IMR-90 (cell line): ENCODE results near the gene CIAO2B. TPM values are rescaled to one million over a fixed set of nuclear protein-coding genes. Genes with fewer than 3 reads are reported as not detected.
A peak's percentile ranks its signal among the peaks of the same experiment; 100 is the strongest.

Experiments used
- ATAC-seq: fragments of 200-7000 bp; cut with Tn5 transposase; 2 replicates; pipeline ENCODE4 v1.9.1; 2020; ENCODE audit warnings: low read depth, mild to moderate bottlenecking, moderate library complexity
- BruUV-seq: library from RNA; stranded (reverse); fragments of 400-500 nt; replicated peaks from 2 replicates; lab custom pipeline; 2021; lab: Mats Ljungman, UMichigan
- CTCF ChIA-PET: fragments of 300-600 bp; formaldehyde crosslinking; extraction: SDS; loops from one replicate; lab custom pipeline; 2021; ENCODE audit warnings: antibody characterized with exemption; lab: Yijun Ruan, JAX
- POLR2A ChIA-PET: fragments of 300-600 bp; sonication (Branson Sonifier 250); formaldehyde crosslinking; loops from one replicate; lab custom pipeline; 2022; ENCODE audit warnings: antibody characterized with exemption; ENCODE audit not compliant: unreplicated experiment; lab: Charles Lee
- DNase-seq: peaks from one replicate; pipeline ENCODE4 v3.0.0; 2013
- H2AFZ ChIP-seq: replicated peaks from 2 replicates; pipeline ENCODE3; 2013; ENCODE audit warnings: low read length, mild to moderate bottlenecking; ENCODE audit not compliant: poor library complexity
- H2AK5ac ChIP-seq: 2 replicates; pipeline ENCODE4 v1.6.1; 2013; ENCODE audit warnings: low read depth, low read length, inconsistent platforms
- H2AK9ac ChIP-seq: replicated peaks from 2 replicates; pipeline ENCODE3; 2013; ENCODE audit warnings: mild to moderate bottlenecking, low read depth, low read length, moderate library complexity; ENCODE audit not compliant: poor library complexity
- H2BK120ac ChIP-seq: 2 replicates; pipeline ENCODE4 v1.6.1; 2013; ENCODE audit warnings: low read depth, low read length, inconsistent platforms
- H2BK15ac ChIP-seq: 3 replicates; pipeline ENCODE4 v1.6.1; 2013; ENCODE audit warnings: low read depth, low read length, inconsistent platforms
- H2BK20ac ChIP-seq: 2 replicates; pipeline ENCODE4 v1.6.1; 2013; ENCODE audit warnings: low read depth, mild to moderate bottlenecking, inconsistent platforms, low read length, moderate library complexity
- H2BK5ac ChIP-seq: 2 replicates; pipeline ENCODE4 v1.6.1; 2013; ENCODE audit warnings: mild to moderate bottlenecking, low read depth, low read length, inconsistent platforms; ENCODE audit not compliant: poor library complexity, severe bottlenecking
- H3K14ac ChIP-seq: replicated peaks from 2 replicates; pipeline ENCODE4 v1.6.1; 2013; ENCODE audit warnings: low read depth, low read length, inconsistent platforms
- H3K18ac ChIP-seq: 2 replicates; pipeline ENCODE4 v1.6.1; 2013; ENCODE audit warnings: low read depth, low read length, control low read depth
- H3K23ac ChIP-seq: 2 replicates; pipeline ENCODE4 v1.6.1; 2013; ENCODE audit warnings: low read depth, low read length, inconsistent platforms
- H3K27ac ChIP-seq: 2 replicates; pipeline ENCODE4 v1.5.1; 2013; ENCODE audit warnings: mild to moderate bottlenecking, control low read depth, low read length; ENCODE audit not compliant: insufficient read depth
- H3K27me3 ChIP-seq: 2 replicates; pipeline ENCODE4 v1.6.1; 2013; ENCODE audit warnings: low read length; ENCODE audit not compliant: control insufficient read depth, insufficient read depth
- H3K36me3 ChIP-seq: 2 replicates; pipeline ENCODE4 v1.6.1; 2013; ENCODE audit warnings: low read length, mixed read lengths; ENCODE audit not compliant: control insufficient read depth, insufficient read depth
- H3K4ac ChIP-seq: 2 replicates; pipeline ENCODE4 v1.6.1; 2013; ENCODE audit warnings: low read depth, low read length, inconsistent platforms
- H3K4me1 ChIP-seq: 2 replicates; pipeline ENCODE4 v1.6.1; 2013; ENCODE audit warnings: low read length, mixed read lengths; ENCODE audit not compliant: control insufficient read depth, insufficient read depth
- H3K4me2 ChIP-seq: 2 replicates; pipeline ENCODE4 v1.6.1; 2013; ENCODE audit warnings: low read depth, mild to moderate bottlenecking, control low read depth, low read length, moderate library complexity
- H3K4me3 ChIP-seq: 2 replicates; pipeline ENCODE4 v1.5.1; 2013; ENCODE audit warnings: low read depth, mild to moderate bottlenecking, control low read depth, low read length, moderate library complexity; ENCODE audit not compliant: insufficient read depth
- H3K56ac ChIP-seq: 2 replicates; pipeline ENCODE4 v1.6.1; 2013; ENCODE audit warnings: low read length, inconsistent platforms; ENCODE audit not compliant: insufficient read depth; ENCODE audit errors: extremely low read depth
- H3K79me1 ChIP-seq, 2 experiments: 2 replicates each; pipeline ENCODE4 v1.6.1; 2013; ENCODE audit warnings: low read length in 2 of 2, inconsistent platforms in 1 of 2, low read depth in 1 of 2
- H3K9ac ChIP-seq: 2 replicates; pipeline ENCODE4 v1.6.1; 2013; ENCODE audit warnings: low read depth, low read length, control low read depth
- H3K9me1 ChIP-seq: 2 replicates; pipeline ENCODE4 v1.6.1; 2013; ENCODE audit warnings: low read length, inconsistent platforms; ENCODE audit not compliant: insufficient read depth
- H3K9me3 ChIP-seq: 2 replicates; pipeline ENCODE4 v1.6.1; 2013; ENCODE audit warnings: low read length; ENCODE audit not compliant: control insufficient read depth, insufficient read depth
- H4K20me1 ChIP-seq: 2 replicates; pipeline ENCODE4 v1.6.1; 2013; ENCODE audit warnings: low read length, inconsistent platforms; ENCODE audit not compliant: insufficient read depth
- H4K5ac ChIP-seq: 2 replicates; pipeline ENCODE4 v1.6.1; 2013; ENCODE audit warnings: mild to moderate bottlenecking, low read depth, low read length, control low read depth
- H4K8ac ChIP-seq, 2 experiments: 2 replicates each; pipeline ENCODE4 v1.6.1; 2013; ENCODE audit warnings: low read depth in 2 of 2, low read length in 2 of 2, control low read depth in 1 of 2, inconsistent platforms in 1 of 2
- H4K91ac ChIP-seq: 2 replicates; pipeline ENCODE4 v1.6.1; 2013; ENCODE audit warnings: low read depth, low read length, inconsistent platforms; ENCODE audit not compliant: insufficient read depth
- USF2 ChIP-seq: fragments of 150-350 bp; IDR thresholded peaks from 2 replicates; pipeline ENCODE4 v1.6.1; 2017; ENCODE audit warnings: mild to moderate bottlenecking, antibody characterized with exemption, low read length, low read depth
- WGBS, 2 experiments: methylation state at CpG; one replicate each; pipeline versions ENCODE4 v1.1.5 to v1.1.7; 2013; ENCODE audit warnings: missing lambda C conversion rate in 2 of 2; ENCODE audit not compliant: insufficient read length in 1 of 2; ENCODE audit errors: extremely low coverage in 2 of 2; 5-methylcytosine and 5-hydroxymethylcytosine counted together
- dilution Hi-C: fragments of 300-500 bp; cut with HindIII; formaldehyde crosslinking; loops from one replicate; pipeline ENCODE4 v1.14.3; 2018; ENCODE audit warnings: low sequenced_read_pairs; ENCODE audit not compliant: unreplicated experiment
- in situ Hi-C: fragments of 300-500 bp; cut with MboI; formaldehyde crosslinking; loops from 3 replicates; pipeline ENCODE4 v1.14.3; 2019; ENCODE audit warnings: low sequenced_read_pairs, inconsistent platforms, mixed read lengths
- intact Hi-C: fragments of 100-400 bp; cut with micrococcal nuclease; formaldehyde crosslinking; loops from 2 replicates; pipeline ENCODE4 v1.10.0; 2022
- polyA plus RNA-seq, 3 experiments: library from polyadenylated mRNA; depleted of rRNA; stranded (reverse); fragments of >200 nt; gene quantifications; 2 replicates each; pipeline ENCODE4 v1.2.3, GENCODE V29; 2012; ENCODE audit warnings: low replicate concordance in 1 of 3
- total RNA-seq: library from RNA; depleted of rRNA; stranded (reverse); fragments of >200 nt; gene quantifications from 2 replicates; pipeline ENCODE4 v1.2.3, GENCODE V29; 2012

The CIAO2B gene
- total and polyA plus RNA-seq, 2 of the 4 experiments (the other 2 are of a cell fraction), result 148 to 234 TPM

DNA sequence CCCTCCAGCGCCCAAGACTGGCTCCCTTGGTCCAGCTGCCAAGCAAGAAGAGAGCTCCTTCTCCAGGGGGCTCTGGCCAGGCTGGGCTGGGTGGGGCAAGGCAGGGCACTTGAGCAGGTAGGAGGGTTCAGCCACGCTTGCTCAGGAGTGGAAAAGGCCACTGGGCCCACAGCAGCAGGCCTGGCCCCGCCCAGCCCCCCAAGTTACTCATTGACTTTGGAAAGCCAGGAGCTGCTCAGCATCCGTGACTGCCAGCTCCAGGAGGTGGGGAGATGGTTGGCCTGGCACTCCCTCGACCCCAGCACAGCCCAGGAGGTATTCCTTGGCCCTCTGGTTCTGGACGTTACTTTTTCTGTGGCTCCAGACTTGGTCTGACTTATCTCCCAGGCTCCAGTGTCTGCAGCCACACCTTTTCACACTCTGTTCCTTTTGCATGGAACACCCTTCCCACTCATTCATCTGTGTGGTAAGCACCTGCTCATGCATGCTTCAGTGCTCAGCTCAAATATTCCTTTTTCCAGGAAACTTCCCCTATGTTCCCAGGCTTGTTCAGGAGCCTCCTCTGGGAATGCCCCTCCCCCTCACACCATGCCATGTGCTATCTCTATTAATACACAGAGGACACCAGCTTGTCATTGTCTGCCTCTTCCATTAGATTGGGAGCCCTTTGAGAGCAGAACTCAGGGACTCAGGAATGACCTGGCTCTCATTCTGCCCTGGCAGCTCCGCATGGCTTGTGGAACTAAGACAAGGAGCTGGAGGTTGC lies 15.2 kb downstream of the CIAO2B start, which contains the start of gene CDH16:
Gene CDH16, minus strand, starts transcription at position 83 of the 766 bp plus-strand sequence. CDS start 820 bp downstream, outside the sequence.
- Histone ChIP-seq H4K5ac (no peak within 1 kb of the TSS), H3K56ac (no peak within 1 kb of the TSS), H3K14ac (no peak within 1 kb of the TSS), H2AK5ac (peak within 1 kb of the TSS; percentile 7; the same call in 1 of the 2 replicates), H3K4me1 (peaks cover 3% of the 10 kb centered on the region), H3K9ac (no peak within 1 kb of the TSS), H4K8ac (no peak within 1 kb of the TSS), H3K27ac (no peak within 1 kb of the TSS), H3K4me3 (no peak within 1 kb of the TSS), H3K27me3 (peaks cover 43% of the 10 kb centered on the region), H4K20me1 (no peaks in the 10 kb centered on the region), H3K4ac (no peak within 1 kb of the TSS), H4K91ac (no peak within 1 kb of the TSS), H2BK5ac (no peak within 1 kb of the TSS), H2BK120ac (no peak within 1 kb of the TSS), H3K9me3 (no peaks in the 10 kb centered on the region), H2BK15ac (no peak within 1 kb of the TSS), H2AFZ (no peak within 1 kb of the TSS), H3K4me2 (no peak within 1 kb of the TSS), H3K23ac (no peak within 1 kb of the TSS), H3K9me1 (no peaks in the 10 kb centered on the region), H3K79me1 (no peaks in the 10 kb centered on the region), H3K18ac (no peak within 1 kb of the TSS), H3K36me3 (no peaks in the 10 kb centered on the region), H2AK9ac (peak within 1 kb of the TSS; percentile 82), H2BK20ac (no peak within 1 kb of the TSS)
- in situ Hi-C loops, result no loop called here
- dilution Hi-C loops, result no loop called here
- ATAC-seq, result no peak
- no peak for DNase-seq
- TF ChIP-seq USF2, result no peak
- POLR2A ChIA-PET, result no interaction called here
- intact Hi-C loops, result no loop called here
- CTCF ChIA-PET, result interaction anchor here (1.4 kb wide), 2 partner anchors 9 to 10 kb away, joined by 3 to 4 read pairs; no protein-coding TSS in a partner anchor
- no TSS peak for BruUV-seq
- no CpG with 5 or more reads among the region's 7 CpGs for WGBS, 2 experiments
